HG03039 (cell line): Measurements from ENCODE around the gene ADAD2.

Experiments used
- ATAC-seq: cut with Tn5 transposase; IDR thresholded peaks from one replicate; pipeline ENCODE4 v1.9.1; 2021; ENCODE audit warnings: mild to moderate bottlenecking, moderate library complexity; ENCODE audit not compliant: unreplicated experiment

The ADAD2 gene

DNA sequence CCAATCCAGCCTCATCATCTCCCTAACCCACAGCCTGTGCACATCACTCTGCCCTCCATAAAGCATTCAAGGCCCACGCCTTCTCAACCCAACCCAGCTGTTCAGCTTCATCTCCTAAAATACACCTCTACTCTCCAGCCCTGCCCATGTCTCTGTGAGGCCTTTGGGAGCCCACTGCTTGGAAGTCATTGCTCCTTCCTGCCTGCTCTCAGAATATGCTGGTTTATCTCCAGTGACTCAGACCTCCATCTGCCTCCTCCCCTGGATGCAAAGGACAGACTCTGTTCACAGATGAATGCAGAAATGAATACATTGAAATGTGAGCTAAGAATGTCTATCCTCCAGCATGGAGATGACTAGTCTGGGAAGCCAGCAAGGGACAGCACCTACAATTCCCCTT is 29.9 kb downstream of the ADAD2 start:
- no peak for ATAC-seq

DNA sequence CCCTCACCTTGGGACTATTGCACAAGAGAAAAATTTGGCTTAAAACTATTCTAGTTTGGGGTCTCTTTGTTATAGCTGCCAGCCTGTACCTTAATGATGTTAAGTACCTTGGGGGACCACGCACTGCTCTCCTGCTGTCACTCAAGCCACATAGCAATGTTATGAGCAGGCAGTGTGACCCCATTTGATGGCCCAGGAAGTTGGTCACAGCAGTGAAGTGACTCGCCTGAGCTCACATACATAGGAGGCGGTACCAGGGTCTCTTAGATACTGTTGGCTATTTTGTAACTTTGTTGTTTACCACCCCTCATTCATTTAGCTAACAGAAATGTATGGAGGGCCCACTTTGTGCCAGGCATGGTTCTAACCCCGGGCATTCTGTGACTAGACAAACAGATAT is 32.5 kb downstream of the ADAD2 start:
- ATAC-seq = no peak

DNA sequence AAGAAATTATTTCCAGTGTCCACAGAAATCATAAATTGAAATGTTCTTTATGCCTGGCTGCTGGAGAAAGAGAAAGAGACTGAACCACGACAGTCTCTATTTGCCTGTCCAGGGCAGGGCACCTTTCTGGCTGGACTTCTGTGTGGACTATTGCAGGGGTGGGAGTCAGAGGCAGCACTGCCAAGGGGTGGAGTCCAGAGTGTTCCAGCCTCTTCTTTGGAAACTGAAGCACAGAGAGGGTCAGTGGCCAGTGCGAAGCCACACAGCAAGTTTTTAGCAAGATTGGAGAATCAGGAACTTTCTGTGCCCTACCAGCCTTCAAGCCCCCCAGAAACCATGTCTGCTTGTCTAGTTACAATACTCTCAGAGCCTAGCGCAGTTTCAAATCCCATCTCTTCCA is 33.6 kb downstream of the ADAD2 start:
- ATAC-seq = no peak

DNA sequence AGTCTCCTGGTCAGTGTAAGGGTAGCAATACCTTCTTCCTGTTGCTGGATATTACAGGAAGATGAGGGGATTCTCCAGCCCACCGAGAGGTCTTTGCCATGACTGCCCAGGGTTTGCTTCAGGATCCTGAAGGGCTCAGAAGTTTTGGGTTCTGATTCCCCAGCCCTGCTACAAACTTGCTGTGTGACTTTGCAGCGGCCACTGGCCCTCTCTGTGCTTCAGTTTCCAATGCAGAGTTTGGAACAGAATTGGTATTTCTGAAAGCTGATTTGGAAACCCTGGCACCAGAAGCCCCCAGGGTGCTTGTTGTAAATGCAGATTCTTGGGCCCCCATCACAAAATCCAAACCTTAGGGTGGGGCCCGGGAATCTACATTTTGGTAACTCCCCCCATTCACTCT is 34.2 kb downstream of the ADAD2 start:
- ATAC-seq = no peak

DNA sequence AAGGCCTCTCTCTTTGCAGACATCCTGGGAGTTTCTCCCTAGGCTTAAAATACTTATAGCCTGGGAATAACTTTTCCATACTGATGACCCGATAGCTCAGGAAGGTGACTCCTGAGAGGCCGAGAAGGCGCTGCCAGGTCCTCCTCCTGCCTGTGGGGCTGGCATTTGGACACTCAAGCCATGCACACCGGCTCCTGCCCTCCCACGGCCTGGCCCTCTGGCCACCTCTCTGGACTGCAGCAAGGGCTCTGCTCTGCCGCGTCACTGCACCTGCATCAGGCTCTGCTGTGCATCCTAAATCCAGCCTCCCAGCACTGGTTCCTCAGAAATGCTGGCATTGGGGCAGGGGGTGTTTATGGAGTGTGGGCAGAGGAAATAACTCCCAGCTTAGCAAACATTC is 34.6 kb downstream of the ADAD2 start:
- no peak for ATAC-seq

DNA sequence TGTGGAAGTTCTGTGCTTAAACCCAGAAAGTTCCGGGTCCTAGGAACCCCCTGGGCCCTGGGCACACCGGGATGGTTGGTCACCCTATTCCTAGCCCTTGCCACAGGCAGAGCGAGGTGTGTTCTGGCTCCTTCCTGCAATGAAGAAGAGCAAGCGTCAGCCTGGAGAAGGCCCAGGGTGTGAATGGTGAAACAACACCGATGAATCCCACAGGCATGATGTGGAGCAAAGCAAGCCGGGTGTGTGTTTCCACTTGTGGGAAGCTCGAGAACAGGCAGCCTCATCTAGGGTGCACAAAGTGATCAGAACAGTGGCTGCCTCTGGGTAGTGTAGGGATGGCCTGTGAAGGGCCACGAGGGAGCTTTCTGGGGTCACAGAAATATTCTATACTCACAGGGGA is 35.1 kb downstream of the ADAD2 start:
- no peak for ATAC-seq

DNA sequence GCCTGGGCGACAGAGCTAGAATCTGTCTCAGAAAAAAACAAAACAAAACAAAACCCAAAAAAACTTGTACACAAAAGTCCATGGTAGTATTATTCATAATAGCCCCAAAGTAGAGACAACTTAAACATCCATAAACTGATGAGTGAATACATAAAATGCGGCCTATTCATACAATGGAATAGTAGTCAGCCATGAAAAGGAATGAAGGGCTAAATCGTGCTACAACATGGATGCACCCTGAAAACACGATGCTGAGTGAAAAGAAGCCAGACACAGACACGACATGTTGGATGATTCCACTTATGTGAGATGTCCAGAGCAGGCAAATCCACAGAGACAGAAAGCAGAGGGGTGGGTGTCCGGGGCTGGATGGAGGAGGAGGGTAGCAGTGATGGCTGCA is 36.6 kb downstream of the ADAD2 start:
- no peak for ATAC-seq

DNA sequence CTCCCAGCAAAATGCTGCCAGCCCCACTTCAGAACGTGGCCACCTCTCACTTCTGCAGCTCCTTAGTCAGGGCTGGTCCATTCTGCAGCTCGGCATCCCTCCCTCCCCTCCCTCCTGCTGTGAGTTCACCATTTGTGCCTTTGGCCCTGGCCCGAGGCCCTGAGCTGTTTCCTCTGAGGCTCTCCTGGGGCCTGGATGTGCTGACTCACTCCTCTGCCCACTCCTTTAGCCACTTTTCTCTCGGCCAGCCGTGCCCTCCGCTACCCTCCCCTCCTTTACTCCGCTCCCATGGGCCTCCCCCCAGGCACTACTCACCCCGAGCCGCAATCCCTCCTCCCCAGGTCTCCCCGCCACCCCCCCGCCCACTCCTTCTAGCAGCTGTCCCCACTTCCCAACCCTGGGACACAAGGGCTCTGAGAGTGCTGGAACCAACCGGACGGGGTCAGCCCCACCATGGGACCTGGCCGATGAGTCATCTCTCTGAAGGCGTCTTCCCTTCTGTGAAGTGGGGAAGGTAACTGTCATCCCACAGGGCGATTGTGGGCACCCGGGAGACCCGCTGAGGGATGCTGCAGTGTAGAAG is 37.4 kb downstream of the ADAD2 start:
- ATAC-seq = no peak

DNA sequence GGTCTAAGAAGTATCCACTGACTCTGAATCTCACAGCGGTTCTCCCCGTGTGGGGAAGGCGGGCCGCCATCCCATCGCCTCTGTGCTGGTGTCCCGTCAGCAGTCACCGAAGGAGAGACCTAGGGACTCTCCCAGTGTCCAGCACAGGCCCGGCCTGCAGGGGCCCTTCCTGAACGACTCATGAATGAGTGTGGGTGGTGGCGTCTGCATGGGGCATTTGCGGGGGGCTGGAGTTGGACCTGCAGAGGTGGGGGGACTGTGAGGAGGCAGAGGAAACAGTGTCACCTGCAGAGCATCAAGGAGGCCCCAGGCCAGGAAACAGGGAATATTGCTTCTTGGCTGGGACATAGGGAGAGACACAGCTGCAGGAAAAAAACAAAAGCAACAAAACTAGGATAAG is 38.5 kb downstream of the ADAD2 start:
- no peak for ATAC-seq

DNA sequence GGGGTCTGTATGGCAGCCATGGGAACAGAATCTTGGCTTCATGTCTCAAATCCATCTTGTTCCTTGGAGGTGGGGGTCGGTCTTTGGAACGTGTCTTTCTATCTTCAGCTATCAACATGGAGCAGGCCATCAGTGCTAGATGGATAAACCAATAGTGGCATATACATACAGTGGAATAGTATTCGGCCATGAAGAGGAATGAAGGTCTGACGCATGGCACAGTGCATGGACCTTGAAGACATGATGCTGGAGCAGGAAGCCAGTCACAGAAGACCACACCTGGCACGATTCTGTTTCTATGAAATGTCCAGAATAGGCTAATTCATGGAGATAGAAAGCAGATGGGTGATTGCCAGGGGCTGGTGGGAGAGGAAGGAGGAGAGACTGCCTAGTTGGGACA is 41.1 kb downstream of the ADAD2 start:
- ATAC-seq = no peak

DNA sequence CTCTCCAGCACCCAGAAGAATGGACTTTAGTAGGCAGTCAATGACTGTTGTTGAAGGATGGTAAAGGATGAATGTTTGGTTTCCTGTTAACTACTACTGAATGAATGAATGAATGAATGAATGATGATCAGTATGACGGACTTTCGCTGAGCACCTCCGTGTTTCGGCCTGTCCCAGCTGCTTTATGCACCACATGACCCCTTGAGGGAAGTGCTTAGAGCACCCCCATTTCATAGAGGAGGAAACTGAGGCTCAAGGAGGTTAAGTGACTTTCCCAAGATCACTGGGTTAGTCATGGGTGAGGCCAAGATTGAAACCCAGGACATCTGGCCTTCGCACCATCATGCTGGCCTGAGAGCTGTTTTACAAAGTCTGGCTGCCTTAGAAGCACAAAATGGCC is 42.0 kb downstream of the ADAD2 start:
- no peak for ATAC-seq

DNA sequence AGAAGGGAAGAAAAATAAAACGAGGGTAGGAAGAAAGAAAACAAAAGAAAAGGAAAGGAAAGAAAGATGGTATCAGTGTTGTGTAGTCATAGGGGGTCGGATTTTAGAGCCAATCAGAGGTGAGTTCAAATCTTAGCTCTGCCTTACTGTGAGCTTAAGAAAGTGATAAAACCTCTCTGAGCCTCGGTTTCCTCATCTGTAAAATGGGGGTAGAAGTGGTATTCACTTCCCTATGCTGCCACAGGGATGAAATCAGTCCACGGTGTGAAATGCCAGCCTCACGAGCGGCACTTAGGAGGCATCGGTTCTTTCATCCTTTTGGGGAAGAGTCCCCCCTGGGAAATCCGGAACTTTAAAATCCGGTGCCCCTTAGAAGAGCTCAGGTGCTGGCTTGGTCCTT is 42.8 kb downstream of the ADAD2 start:
- ATAC-seq = no peak

DNA sequence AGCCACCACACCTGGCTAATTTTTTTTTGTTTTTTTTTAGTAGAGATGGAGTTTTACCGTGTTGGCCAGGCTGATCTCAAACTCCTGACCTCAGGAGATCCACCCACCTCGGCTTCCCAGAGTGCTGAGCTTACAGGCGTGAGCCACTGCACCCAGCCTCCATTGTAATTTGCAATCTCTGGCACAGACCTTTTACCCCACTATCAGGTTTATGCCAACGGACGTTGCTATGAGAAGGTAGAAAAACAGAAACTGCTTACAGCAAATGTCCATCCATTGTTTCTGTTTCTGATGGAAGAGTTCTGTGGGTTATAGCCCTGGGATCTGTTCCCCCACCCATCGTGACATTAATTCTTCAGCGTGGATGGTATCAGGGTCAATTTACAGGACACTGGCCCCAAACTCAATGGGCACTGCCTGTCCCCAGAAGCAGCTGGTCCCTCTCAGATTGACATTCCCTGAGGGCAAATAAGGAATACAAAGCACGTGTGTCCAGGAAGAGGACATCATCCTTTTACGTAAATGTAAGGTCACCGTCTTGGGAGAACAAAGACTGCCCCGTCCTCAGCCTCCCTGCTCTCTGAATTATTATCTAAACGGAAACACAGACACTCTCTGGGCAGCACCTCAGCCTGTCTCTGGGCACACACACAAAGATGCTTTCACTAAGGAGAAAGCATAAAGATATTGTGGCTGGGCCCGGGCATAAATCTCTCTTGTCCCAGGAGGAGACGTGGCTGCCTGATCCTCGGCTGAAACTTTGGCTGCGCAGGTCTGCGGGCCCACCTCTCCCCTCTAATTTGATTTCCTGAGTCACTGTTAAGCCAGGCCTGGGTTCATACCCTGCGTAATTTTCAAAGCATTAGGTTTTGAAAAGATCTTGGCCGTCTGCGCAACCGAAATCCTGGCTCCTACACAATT is 43.6 kb downstream of the ADAD2 start:
- no peak for ATAC-seq

DNA sequence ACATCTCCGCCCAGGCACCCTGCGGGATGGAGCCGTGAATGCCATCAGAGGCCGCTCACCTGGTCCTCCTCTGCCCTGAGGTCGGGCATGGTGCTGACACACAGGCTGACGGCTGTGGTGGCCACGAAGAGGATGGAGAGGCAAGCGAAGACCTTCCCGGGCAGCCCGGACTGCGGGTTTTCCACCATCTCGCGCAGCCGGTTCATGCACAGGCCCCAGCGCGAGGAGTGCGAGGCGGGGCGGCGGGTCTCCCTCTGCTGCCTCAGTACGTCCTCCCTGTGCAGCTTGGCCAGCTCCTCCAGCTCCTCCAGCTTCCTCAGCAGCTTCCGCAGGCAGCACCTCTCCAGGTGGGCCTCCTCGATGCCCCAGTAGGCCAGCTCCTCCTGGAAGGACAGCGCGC is 45.7 kb downstream of the ADAD2 start:
- no peak for ATAC-seq

DNA sequence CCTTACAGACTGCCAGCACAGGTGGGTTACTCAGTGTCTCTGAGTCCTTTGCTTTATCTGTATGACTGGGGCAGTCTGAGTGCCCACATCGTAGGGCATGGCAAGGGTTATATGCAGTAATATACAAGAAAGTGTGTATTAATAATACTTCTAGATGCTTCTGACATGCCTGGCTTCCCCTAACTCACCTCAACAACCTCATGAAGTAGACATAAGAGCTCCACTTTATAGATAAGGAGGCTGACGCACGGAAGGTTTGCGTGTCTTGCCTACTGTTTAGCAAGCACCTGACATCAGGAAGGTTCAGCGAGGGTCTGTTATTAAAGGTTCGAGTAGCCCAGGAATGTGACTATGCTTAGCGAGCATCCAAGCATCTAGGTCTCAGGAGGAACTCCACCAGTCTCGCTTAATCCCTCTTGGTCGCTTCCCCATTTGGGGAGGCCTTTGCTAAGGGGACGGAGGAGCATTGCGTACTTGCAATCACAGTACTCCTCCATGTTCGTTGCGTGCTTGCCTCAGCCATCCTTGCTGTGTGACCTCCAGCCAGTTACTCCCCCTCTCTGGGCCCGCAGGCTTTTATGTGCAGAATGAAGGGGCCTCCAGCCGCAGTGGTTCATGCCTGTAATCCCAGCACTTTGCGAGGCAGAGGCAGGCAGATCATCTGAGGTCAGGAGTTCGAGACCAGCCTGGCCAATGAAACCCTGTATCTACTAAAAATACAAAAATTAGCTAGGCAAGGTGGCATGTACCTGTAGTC is 47.2 kb downstream of the ADAD2 start:
- ATAC-seq = no peak

DNA sequence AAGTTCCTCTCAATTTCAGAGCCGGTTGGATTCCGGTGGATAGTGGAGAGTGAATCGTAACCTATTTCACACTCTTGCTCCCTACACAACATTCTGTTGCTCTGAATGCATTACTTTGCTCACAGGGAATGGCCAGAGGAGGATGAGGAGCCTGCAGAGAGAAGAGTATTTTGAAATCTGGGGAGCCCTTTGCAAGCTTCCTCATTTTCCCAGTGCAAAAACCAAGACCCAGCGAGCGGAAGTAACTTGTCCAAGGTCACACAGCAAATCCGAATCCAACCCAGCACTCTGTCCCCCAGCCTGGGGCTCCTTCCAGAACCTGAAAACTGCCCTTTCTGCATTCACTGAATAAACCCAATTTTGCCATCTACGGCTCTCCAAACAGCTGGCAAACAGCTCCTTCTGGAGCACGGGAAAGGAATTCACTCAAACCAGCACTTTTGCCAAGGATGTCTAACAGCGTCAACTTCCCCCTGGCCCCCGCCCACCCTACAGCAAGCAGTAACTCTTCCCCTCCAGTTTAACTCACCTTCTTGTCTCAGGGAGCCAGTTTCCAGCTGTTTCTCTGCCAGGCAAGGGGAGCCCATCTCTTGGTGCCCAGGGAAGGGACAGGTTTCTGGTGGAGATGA is 48.3 kb downstream of the ADAD2 start:
- no peak for ATAC-seq

DNA sequence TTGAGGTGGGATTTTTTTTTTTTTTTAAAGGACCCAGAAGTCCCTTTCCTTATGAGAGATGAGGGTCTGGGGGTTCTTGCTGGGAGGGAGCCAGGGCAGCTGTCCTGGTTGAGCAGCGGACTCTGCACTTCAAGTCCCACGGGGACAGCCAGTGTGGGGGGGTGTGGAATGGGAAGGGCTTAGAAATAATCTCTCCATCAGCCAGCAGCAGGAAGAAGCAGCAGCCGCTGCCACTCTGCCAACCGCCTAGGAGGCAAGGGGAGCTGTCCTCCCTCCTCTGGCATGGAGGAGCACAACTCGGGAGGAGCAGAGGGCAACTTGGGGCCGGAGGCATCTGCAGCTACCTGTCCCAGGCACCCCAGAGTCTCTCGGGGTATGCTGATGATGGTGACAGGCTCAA is 49.0 kb downstream of the ADAD2 start, which contains the start of gene KCNG4:
KCNG4 (minus strand) TSS at position 104 of the 400 bp plus-strand sequence. CDS start 2,527 bp downstream, outside the sequence.
- no peak for ATAC-seq

DNA sequence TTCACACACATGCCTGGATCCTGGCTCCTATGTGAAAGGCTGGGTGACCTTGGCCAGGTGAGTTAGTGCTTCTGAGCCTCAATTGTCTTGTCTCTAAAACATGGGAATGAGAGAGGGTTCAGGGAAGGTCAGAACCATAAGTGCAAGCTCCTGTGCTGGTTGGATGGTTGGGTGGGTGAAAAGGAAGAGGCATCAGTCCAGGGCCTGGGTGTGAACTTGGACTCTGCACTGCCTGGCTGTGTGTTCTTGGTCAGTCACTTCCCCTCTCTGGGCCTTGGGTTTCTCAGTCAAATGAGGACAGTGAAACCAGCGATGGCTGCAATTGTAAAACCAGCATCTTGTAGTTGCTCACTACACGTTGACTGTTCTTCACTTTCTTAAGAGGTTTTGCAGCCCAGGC is 49.5 kb downstream of the ADAD2 start:
- ATAC-seq = no peak

DNA sequence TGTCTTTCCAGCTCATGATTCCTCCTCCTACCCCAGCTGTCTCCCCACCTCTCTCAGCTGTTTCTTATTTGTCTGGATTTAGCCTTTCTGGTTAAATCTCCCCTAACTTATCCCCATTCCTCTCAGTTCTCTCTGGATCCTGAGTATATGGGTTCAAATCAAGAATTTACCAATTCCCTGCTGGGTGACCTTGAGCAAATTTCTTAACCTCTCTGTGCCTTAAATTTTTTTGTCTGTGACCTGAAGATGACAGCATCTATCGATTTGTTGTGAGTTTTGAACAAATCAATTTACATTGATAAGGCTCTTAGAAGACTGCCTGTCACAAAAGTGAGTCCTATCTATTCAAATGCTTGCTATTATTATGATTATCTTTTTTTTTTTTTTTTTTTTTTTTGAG is 50.8 kb downstream of the ADAD2 start:
- no peak for ATAC-seq

DNA sequence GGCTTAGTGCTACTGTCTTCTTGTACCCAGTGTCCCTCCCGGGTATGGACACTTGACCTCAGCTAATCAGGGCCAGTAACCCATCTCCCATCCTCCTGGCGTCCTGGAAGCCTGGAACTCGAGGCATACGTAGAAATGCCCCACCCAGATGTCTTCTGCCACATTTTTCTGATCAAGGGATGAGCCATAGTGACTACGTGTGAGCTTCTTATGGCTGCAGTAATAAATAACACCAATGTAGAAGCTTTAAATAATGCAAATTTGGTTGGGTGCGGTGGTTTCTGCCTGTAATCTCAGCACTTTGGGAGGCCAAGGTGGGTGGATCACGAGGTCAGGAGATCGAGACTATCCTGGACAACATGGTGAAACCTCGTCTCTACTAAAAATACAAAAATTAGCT is 51.9 kb downstream of the ADAD2 start:
- no peak for ATAC-seq

DNA sequence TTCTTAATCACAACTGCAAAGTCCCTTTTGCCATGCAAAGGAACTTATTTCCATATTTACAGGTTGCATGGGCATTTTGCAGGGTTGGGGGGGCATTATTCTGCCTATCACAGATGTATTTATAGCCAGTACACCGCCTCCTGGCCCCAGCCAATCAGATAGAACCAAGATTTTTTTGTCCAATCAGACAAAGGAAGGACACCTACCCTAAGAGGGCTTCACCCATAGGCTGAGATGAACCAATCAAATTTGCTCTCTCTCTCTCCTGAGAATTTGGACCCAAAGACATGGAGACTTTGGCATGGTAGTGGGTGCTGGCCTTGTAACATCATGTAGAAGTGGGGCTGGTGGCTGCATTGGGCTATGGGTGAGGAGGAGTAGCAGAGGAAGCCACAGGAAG is 52.8 kb downstream of the ADAD2 start:
- no peak for ATAC-seq
